Sigmoid colon (tissue), 7 donors: ENCODE measurements around the gene ACVR2A. TPM values are rescaled to one million over a fixed set of nuclear protein-coding genes. Genes with fewer than 3 reads are reported as not detected.
A peak's percentile ranks its signal among the peaks of the same experiment; 100 is the strongest.

Source experiments
- DNase-seq: peaks from one replicate; pipeline ENCODE4 v3.0.0-alpha.2; 2019
- H3K27ac ChIP-seq, 4 donors: fragments of 200-600 bp; sonication (generic); one replicate each; pipeline ENCODE4 v1.5.1; 2016 to 2019; ENCODE audit warnings: mild to moderate bottlenecking in 1 of 4
- H3K27me3 ChIP-seq, 3 donors: fragments of 200-600 bp; sonication (generic); one replicate each; pipeline ENCODE4 v1.5.1; 2019; ENCODE audit warnings: mild to moderate bottlenecking in 1 of 3
- H3K36me3 ChIP-seq, 4 donors: fragments of 200-600 bp; sonication (generic); one replicate each; pipeline ENCODE4 v1.5.1; 2016 to 2019
- H3K4me1 ChIP-seq, 4 donors: fragments of 200-600 bp; sonication (generic); one replicate each; pipeline ENCODE4 v1.5.1; 2017 to 2019
- H3K4me3 ChIP-seq, 4 donors: fragments of 200-600 bp; sonication (generic); one replicate each; pipeline ENCODE4 v1.5.1; 2017 to 2019; ENCODE audit warnings: mild to moderate bottlenecking in 2 of 4, moderate library complexity in 1 of 4
- H3K9me3 ChIP-seq, 4 donors: fragments of 200-600 bp in 3 of 4; sonication (generic) in 3 of 4; one replicate each; pipeline versions ENCODE4 v1.5.1 to v1.6.1; 2013 to 2019
- EP300 ChIP-seq, 4 donors: sonication (generic); formaldehyde crosslinking; IDR thresholded peaks; one replicate each; pipeline ENCODE4 v1.6.1; 2017; ENCODE audit warnings: antibody characterized with exemption in 4 of 4
- POLR2A ChIP-seq, 2 donors: fragments of 450-650 bp; IDR thresholded peaks; one replicate each; pipeline ENCODE4 v1.6.1; 2016; ENCODE audit warnings: antibody characterized with exemption in 2 of 2, mild to moderate bottlenecking in 2 of 2, moderate library complexity in 2 of 2
- POLR2AphosphoS5 ChIP-seq, 4 donors: sonication (generic); formaldehyde crosslinking; IDR thresholded peaks; one replicate each; pipeline ENCODE4 v1.6.1; 2017; ENCODE audit warnings: antibody characterized with exemption in 4 of 4
- WGBS, 2 donors: extraction: QIAGEN DNeasy Blood & Tissue Kit; methylation state at CpG; one replicate each; pipeline ENCODE4 v1.1.7; 2013; 5-methylcytosine and 5-hydroxymethylcytosine counted together
- intact Hi-C: fragments of 100-400 bp; cut with DNase I; formaldehyde crosslinking; loops from one replicate; pipeline ENCODE4 v1.15.1; 2023
- polyA plus RNA-seq, 3 donors: library from polyadenylated mRNA; stranded (reverse); fragments of 200-250 nt; gene quantifications; one replicate each; pipeline ENCODE4 v1.2.3, GENCODE V29; 2013
- total RNA-seq, 4 donors: library from RNA; depleted of rRNA; stranded (reverse); fragments of >200 nt; gene quantifications; one replicate each; pipeline ENCODE4 v1.1.0, GENCODE V29; 2016
- TF ChIP-seq, protein P1 (sequence below), 4 experiments: fragments of 450-650 bp in 3 of 4; fragments of 200-600 bp in 1 of 4; IDR thresholded peaks; one replicate each; pipeline ENCODE4 v1.5.1; 2016 to 2019; ENCODE audit warnings: antibody characterized with exemption in 4 of 4, mild to moderate bottlenecking in 3 of 4, moderate library complexity in 2 of 4
- donor health status: healthy with polysubstance abuse.
- donor health status: Bipolar disorder and iron deficiency.
- donor health status: healthy.

The ACVR2A gene
- 10 to 100 TPM; 28.2 to 54.4 (median 45.2) TPM for total RNA-seq
- 1 to 10 TPM; 2.1 to 5.9 (median 2.4) TPM for polyA plus RNA-seq

- Histone ChIP-seq H3K27ac (peak within 1 kb of the TSS; percentile 95 to 99 (median 98)), H3K27me3 (no peaks in the 10 kb centered on the region), H3K36me3 (no peaks in the 10 kb centered on the region), H3K9me3 (no peaks in the 10 kb centered on the region), H3K4me1 (peaks cover 0 to 42% (median 23%) of the 10 kb centered on the region in 4 donors), H3K4me3 (peak within 1 kb of the TSS; percentile 79 to 87 (median 80))
- DNase-seq = peak; percentile 69
- WGBS, 2 donors = 0% methylated on average over 50 of the region's 51 CpGs
- TF ChIP-seq POLR2A (IDR thresholded peaks at IDR 0.05) = no peak
- no peak for TF ChIP-seq POLR2AphosphoS5 (IDR thresholded peaks at IDR 0.05)
- TF ChIP-seq EP300 (IDR thresholded peaks at IDR 0.05) = no peak
- TF ChIP-seq, protein P1, sequence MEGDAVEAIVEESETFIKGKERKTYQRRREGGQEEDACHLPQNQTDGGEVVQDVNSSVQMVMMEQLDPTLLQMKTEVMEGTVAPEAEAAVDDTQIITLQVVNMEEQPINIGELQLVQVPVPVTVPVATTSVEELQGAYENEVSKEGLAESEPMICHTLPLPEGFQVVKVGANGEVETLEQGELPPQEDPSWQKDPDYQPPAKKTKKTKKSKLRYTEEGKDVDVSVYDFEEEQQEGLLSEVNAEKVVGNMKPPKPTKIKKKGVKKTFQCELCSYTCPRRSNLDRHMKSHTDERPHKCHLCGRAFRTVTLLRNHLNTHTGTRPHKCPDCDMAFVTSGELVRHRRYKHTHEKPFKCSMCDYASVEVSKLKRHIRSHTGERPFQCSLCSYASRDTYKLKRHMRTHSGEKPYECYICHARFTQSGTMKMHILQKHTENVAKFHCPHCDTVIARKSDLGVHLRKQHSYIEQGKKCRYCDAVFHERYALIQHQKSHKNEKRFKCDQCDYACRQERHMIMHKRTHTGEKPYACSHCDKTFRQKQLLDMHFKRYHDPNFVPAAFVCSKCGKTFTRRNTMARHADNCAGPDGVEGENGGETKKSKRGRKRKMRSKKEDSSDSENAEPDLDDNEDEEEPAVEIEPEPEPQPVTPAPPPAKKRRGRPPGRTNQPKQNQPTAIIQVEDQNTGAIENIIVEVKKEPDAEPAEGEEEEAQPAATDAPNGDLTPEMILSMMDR (IDR thresholded peaks at IDR 0.05) = no peak
- intact Hi-C loops = loop anchor here (5.0 to 10.0 kb wide), 4 partner anchors 42 to 800 kb away; partner anchors contain the start of gene EPC2
These were observed at the start of gene ACVR2A for GRCh38 chr2:147844697-147845410. TSS of gene ACVR2A (plus strand) at chr2:147845029. CDS start at chr2:147845153, 124 bp downstream.

GRCh38 chr2:147800316-147800715 lies 44.5 kb upstream of the ACVR2A start:
- Histone ChIP-seq H3K4me1 (no peaks in the 10 kb centered on the region), H3K27ac (no peak overlapping the region), H3K9me3 (no peaks in the 10 kb centered on the region), H3K36me3 (no peaks in the 10 kb centered on the region), H3K4me3 (no peak overlapping the region), H3K27me3 (no peaks in the 10 kb centered on the region)
- intact Hi-C loops = no loop called here
- 50 to 94% methylated on average over 2 of the region's 2 CpGs for WGBS, 2 donors
- TF ChIP-seq, protein P1 (IDR thresholded peaks at IDR 0.05) = no peak
- TF ChIP-seq EP300 (IDR thresholded peaks at IDR 0.05) (no peak), POLR2AphosphoS5 (IDR thresholded peaks at IDR 0.05) (no peak), POLR2A (IDR thresholded peaks at IDR 0.05) (no peak)
- DNase-seq = no peak

- TF ChIP-seq POLR2AphosphoS5 (IDR thresholded peaks at IDR 0.05) (no peak), POLR2A (IDR thresholded peaks at IDR 0.05) (no peak), EP300 (IDR thresholded peaks at IDR 0.05) (no peak)
- TF ChIP-seq, protein P1 (IDR thresholded peaks at IDR 0.05) = no peak
These were observed 38.0 kb upstream of the ACVR2A start for GRCh38 chr2:147806846-147807245.

DNA sequence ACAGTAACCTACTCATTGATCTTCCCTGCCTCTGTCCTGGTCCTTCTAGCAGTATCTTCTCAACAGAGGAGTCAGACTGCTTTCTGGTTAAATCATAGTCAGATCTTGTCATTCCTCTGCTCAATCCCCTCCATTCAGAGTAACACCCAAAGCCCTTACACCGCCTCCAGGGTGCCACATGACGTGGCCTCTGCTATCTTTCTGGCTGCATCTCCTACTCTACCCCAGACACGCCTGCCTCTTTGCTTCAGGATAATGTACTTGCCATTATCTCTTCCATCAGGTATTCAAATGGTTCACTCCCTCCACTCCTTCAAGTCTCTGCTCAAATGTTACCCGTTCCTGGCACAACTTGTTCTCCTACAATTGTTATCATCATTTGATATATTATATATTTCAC lies 36.3 kb upstream of the ACVR2A start:
- WGBS, 2 donors = 54 to 86% methylated on average over 4 of the region's 4 CpGs
- no peak for TF ChIP-seq EP300 (IDR thresholded peaks at IDR 0.05)
- TF ChIP-seq POLR2AphosphoS5 (IDR thresholded peaks at IDR 0.05) = no peak
- TF ChIP-seq, protein P1 (IDR thresholded peaks at IDR 0.05) = no peak
- no peak for TF ChIP-seq POLR2A (IDR thresholded peaks at IDR 0.05)

More at GRCh38 chr2:147806846-147807245, 38.0 kb upstream of the ACVR2A start:
- Histone ChIP-seq H3K4me3 (no peak overlapping the region), H3K27ac (no peak overlapping the region), H3K4me1 (no peaks in the 10 kb centered on the region), H3K9me3 (no peaks in the 10 kb centered on the region), H3K27me3 (no peaks in the 10 kb centered on the region), H3K36me3 (no peaks in the 10 kb centered on the region)
- intact Hi-C loops = no loop called here
- no peak for DNase-seq
- 50 to 84% methylated on average over 1 of the region's 1 CpG for WGBS, 2 donors

More for the DNA sequence above, 36.3 kb upstream of the ACVR2A start:
- Histone ChIP-seq H3K4me1 (no peaks in the 10 kb centered on the region), H3K36me3 (no peaks in the 10 kb centered on the region), H3K4me3 (no peak overlapping the region), H3K9me3 (no peaks in the 10 kb centered on the region), H3K27ac (no peak overlapping the region), H3K27me3 (no peaks in the 10 kb centered on the region)
- intact Hi-C loops = no loop called here
- no peak for DNase-seq
